Neutrophil (primary cell): Measurements from ENCODE around the gene NEK8.

Experiments
- H3K27ac ChIP-seq: fragments of 200-600 bp; sonication (generic); 2 replicates; pipeline ENCODE4 v1.5.1; 2016; ENCODE audit warnings: mild to moderate bottlenecking, moderate library complexity
- H3K27me3 ChIP-seq: fragments of 200-600 bp; sonication (generic); 2 replicates; pipeline ENCODE4 v1.6.0; 2016; ENCODE audit warnings: mild to moderate bottlenecking
- H3K36me3 ChIP-seq: fragments of 200-600 bp; sonication (generic); 2 replicates; pipeline ENCODE4 v1.5.1; 2017
- H3K4me1 ChIP-seq, 2 experiments: fragments of 200-600 bp in 1 of 2; sonication (generic) in 1 of 2; 1 replicate in 1 of 2; 2 replicates in 1 of 2; pipeline versions ENCODE4 v1.5.1 to v1.6.1; 2013 to 2016; ENCODE audit warnings: low read depth in 1 of 2, low read length in 1 of 2, mild to moderate bottlenecking in 1 of 2, moderate library complexity in 1 of 2; ENCODE audit not compliant: control insufficient read depth in 1 of 2, insufficient read depth in 1 of 2
- H3K4me3 ChIP-seq, 2 experiments: fragments of 200-600 bp in 1 of 2; sonication (generic) in 1 of 2; 1 replicate in 1 of 2; 2 replicates in 1 of 2; pipeline ENCODE4 v1.5.1; 2013 to 2016; ENCODE audit warnings: low read depth in 1 of 2, low read length in 1 of 2, mild to moderate bottlenecking in 1 of 2, moderate library complexity in 1 of 2
- H3K9me3 ChIP-seq: fragments of 200-600 bp; sonication (generic); 2 replicates; pipeline ENCODE4 v1.5.1; 2016
- CTCF ChIP-seq: fragments of 200-600 bp; sonication (generic); IDR thresholded peaks from 2 replicates; pipeline ENCODE4 v1.5.1; 2016; ENCODE audit warnings: antibody characterized with exemption

The NEK8 gene

DNA sequence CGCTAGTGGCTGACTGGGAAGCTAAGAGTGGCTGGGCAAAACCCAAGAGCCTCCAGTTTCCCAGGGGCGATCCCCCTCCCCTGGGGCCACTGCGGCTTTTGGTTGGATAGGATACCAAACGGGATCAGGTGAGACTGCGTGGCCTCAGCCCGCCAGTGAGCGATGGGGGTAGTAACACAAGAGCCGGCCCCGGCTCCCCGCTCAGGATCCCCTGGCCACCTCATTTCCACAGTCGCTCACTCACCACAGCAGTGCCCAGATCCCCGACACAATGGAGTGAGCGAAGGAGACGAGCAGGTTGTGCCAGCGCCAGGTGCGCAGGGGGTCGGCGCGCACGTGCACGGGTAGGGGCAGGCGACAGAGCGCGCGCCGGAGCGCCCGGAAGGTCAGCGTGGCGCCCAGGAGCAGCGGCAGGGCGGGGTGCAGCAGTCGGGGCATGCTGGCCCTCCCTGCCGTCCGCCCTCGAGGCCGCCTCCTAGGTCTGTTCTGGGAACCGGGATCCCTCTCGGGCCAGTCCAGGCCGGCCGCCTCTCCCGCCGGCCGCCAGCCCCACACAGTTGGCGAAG is 2.8 kb upstream of the NEK8 start:
- Histone ChIP-seq H3K36me3 (peaks cover 22% of the 10 kb centered on the region), H3K4me3 (peak overlapping the region; percentile 63 to 87), H3K4me1 (peaks cover 41 to 42% of the 10 kb centered on the region in 2 experiments), H3K27me3 (peaks cover 21% of the 10 kb centered on the region), H3K9me3 (no peaks in the 10 kb centered on the region), H3K27ac (no peak overlapping the region)
- TF ChIP-seq CTCF: no peak

GRCh38 chr17:28726226-28726626 is 2.4 kb upstream of the NEK8 start, which contains the start of gene TLCD1:
Gene TLCD1 (minus strand): TSS chr17:28726233. CDS start chr17:28726097, 136 bp downstream.
- Histone ChIP-seq H3K27ac (peak within 1 kb of the TSS; percentile 45), H3K9me3 (no peaks in the 10 kb centered on the region), H3K4me3 (peak within 1 kb of the TSS; percentile 63 to 87), H3K4me1 (peaks cover 36 to 39% of the 10 kb centered on the region in 2 experiments), H3K27me3 (peaks cover 21% of the 10 kb centered on the region), H3K36me3 (peaks cover 22% of the 10 kb centered on the region)
- no peak for TF ChIP-seq CTCF

DNA sequence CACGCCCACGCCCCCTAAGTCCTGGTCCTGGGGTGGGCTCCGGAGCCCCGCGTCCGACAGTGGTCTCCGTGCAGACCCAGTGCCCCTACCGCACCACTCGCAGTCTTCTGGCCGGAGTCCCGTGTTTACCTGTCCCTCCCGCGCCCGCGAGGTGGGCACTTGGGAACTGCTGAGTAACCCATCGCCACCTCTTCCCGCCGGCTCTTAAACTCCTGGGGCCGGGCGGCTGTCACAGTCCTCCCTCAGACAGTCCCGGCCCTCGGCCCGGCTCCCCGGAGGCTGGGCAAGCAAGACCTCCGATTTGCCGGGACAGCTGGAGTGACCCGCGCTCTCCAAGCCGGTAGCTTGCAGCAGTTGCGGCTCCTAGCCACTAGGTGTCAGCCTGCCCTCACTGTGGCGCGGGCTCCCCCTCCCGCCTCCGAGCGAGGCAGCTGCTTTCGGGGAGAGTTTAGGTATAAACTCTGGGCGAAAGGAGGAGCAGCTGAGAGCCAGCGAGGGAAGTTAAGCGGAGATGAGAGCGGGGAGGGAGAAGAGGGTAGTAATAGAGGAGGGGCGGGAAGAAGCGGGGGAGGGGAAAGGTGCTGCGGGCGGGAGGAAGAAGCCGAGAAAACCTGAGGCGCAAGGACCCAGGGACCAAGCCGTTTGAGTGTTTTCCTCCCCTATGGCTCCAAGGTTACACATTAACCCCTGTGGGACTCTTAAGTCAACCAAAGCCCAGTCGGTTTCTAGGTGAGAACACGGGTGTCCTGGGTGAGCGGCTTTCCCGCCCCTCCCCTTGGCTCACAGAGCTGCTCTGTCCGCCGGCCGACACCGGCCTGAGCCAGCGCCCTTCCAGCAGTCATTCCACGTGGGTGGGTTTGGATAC is 1.7 kb upstream of the NEK8 start:
- peak; percentile 99 for TF ChIP-seq CTCF
- peaks cover 22% of the 10 kb centered on the region for H3K36me3 ChIP-seq
- peak overlapping the region; percentile 45 for H3K27ac ChIP-seq
- peaks cover 21% of the 10 kb centered on the region for H3K27me3 ChIP-seq
- H3K4me1 ChIP-seq: peaks cover 33 to 39% of the 10 kb centered on the region in 2 experiments
- no peaks in the 10 kb centered on the region for H3K9me3 ChIP-seq
- H3K4me3 ChIP-seq: peak overlapping the region; percentile 63 to 87

GRCh38 chr17:28729950-28730330 is 1.4 kb downstream of the NEK8 start:
- peaks cover 18% of the 10 kb centered on the region for H3K27me3 ChIP-seq
- no peaks in the 10 kb centered on the region for H3K9me3 ChIP-seq
- H3K36me3 ChIP-seq: no peaks in the 10 kb centered on the region
- H3K4me1 ChIP-seq: peaks cover 33 to 39% of the 10 kb centered on the region in 2 experiments
- no peak overlapping the region for H3K27ac ChIP-seq
- no peak for TF ChIP-seq CTCF
- H3K4me3 ChIP-seq: no peak overlapping the region

DNA sequence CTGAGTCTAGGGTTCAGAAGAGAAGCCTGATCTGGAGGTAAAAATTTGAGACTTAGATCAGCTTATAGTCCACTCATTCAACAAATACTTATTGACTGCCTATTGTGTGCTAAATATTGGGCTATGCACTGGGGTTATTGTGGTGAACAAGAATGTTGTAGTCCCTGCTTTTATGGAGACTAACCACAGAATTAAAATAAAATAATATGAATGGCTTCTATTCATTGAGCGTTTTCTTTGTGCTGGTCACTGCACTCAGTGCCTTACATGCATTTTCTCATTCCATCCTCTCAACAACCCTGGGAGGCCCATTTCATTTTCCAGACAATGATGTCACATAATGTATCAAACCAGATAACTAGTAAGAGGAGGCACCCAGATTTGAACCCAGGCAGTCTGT is 4.8 kb downstream of the NEK8 start:
- Histone ChIP-seq H3K27me3 (no peaks in the 10 kb centered on the region), H3K36me3 (no peaks in the 10 kb centered on the region), H3K9me3 (no peaks in the 10 kb centered on the region), H3K4me3 (no peak overlapping the region), H3K27ac (no peak overlapping the region), H3K4me1 (peaks cover 1 to 7% of the 10 kb centered on the region in 2 experiments)
- TF ChIP-seq CTCF: no peak
